ENCODE data around the gene SHBG. TPM values are rescaled to one million over a fixed set of nuclear protein-coding genes. Genes with fewer than 3 reads are reported as not detected.

SHBG gene
- total and polyA plus RNA-seq, 2 of the 8 experiments (the other 6 are each of a cell fraction or from before 2014, with no cell fraction given): 1.1 to 1.2 TPM

DNA sequence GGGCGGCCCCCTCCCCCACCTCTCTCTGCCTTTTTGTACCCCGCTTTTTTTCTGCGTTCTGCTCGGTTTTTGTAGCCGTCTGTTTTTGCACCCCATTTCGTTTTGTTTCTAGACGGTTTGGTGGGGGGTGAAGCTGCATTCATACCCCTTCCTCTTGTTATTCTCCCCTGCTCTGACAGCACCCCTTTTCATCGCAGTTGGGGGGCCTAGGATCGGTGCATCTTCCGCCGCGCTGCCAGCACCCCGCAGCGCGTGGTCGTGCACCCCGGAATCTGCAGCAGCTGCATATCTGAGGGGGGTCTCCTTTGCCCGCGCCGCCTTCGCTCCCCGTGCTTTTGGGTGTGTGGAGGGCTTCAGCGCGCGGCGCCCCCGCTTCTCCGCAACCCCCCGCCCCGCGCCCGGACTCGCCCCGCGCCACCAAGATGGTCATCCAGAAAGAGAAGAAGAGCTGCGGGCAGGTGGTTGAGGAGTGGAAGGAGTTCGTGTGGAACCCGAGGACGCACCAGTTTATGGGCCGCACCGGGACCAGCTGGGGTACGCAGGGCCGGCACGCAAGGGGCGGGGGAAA lies 21.2 kb downstream of the SHBG start (continued):
- TF ChIP-seq GABPA (IDR thresholded peaks at IDR 0.05; ENCODE audit: borderline replicate concordance, insufficient read depth, low read length) (no peak), PHF8 (conservative IDR thresholded peaks at IDR 0.05; ENCODE audit: low read depth, low read length) (no peak; the same call in 1 of the 2 replicates), TEAD4 (IDR thresholded peaks at IDR 0.05; ENCODE audit: low read depth, low read length) (no peak), ASH2L (IDR thresholded peaks at IDR 0.05; ENCODE audit: low read length) (peak; percentile 39), SUZ12 (IDR thresholded peaks at IDR 0.05; ENCODE audit: low read length) (no peak)
